Measurements from ENCODE around the gene VANGL1.

- TF ChIP-seq POLR2A (IDR thresholded peaks at IDR 0.05; ENCODE audit: low read depth, low read length) (no peak), CEBPB (IDR thresholded peaks at IDR 0.05; ENCODE audit: low read depth, low read length) (no peak), MXI1 (IDR thresholded peaks at IDR 0.05; ENCODE audit: borderline replicate concordance, low read depth, low read length) (no peak), MAFK (IDR thresholded peaks at IDR 0.05; ENCODE audit: low read depth, low read length) (no peak), FOS (IDR thresholded peaks at IDR 0.05; ENCODE audit: low read depth, low read length) (no peak), BHLHE40 (IDR thresholded peaks at IDR 0.05; ENCODE audit: low read depth, low read length) (no peak), MAZ (IDR thresholded peaks at IDR 0.05; ENCODE audit: borderline replicate concordance, low read depth, low read length) (no peak), RCOR1 (IDR thresholded peaks at IDR 0.05; ENCODE audit: insufficient replicate concordance, low read length) (no peak), RFX5 (IDR thresholded peaks at IDR 0.05; ENCODE audit: low read depth, low read length) (no peak), SMC3 (IDR thresholded peaks at IDR 0.05; ENCODE audit: low read depth, low read length) (no peak), ELK1 (IDR thresholded peaks at IDR 0.05; ENCODE audit: borderline replicate concordance, low read depth, low read length) (no peak), RAD21 (IDR thresholded peaks at IDR 0.05; ENCODE audit: low read length) (no peak)
- TF ChIP-seq, protein P1, sequence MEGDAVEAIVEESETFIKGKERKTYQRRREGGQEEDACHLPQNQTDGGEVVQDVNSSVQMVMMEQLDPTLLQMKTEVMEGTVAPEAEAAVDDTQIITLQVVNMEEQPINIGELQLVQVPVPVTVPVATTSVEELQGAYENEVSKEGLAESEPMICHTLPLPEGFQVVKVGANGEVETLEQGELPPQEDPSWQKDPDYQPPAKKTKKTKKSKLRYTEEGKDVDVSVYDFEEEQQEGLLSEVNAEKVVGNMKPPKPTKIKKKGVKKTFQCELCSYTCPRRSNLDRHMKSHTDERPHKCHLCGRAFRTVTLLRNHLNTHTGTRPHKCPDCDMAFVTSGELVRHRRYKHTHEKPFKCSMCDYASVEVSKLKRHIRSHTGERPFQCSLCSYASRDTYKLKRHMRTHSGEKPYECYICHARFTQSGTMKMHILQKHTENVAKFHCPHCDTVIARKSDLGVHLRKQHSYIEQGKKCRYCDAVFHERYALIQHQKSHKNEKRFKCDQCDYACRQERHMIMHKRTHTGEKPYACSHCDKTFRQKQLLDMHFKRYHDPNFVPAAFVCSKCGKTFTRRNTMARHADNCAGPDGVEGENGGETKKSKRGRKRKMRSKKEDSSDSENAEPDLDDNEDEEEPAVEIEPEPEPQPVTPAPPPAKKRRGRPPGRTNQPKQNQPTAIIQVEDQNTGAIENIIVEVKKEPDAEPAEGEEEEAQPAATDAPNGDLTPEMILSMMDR (conservative IDR thresholded peaks at IDR 0.05; ENCODE audit: low read depth, low read length), result no peak
- TF ChIP-seq, protein P2, sequence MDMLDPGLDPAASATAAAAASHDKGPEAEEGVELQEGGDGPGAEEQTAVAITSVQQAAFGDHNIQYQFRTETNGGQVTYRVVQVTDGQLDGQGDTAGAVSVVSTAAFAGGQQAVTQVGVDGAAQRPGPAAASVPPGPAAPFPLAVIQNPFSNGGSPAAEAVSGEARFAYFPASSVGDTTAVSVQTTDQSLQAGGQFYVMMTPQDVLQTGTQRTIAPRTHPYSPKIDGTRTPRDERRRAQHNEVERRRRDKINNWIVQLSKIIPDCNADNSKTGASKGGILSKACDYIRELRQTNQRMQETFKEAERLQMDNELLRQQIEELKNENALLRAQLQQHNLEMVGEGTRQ (IDR thresholded peaks at IDR 0.05; ENCODE audit: low read depth, low read length), result no peak
Observed at GRCh38 chr1:115650961-115651360, 9.2 kb downstream of the VANGL1 start.
